GM12878 (cell line): ENCODE results near the gene SNX8. TPM values are rescaled to one million over a fixed set of nuclear protein-coding genes. Genes with fewer than 3 reads are reported as not detected.

Experiments
- ATAC-seq: fragments of 200-7000 bp; cut with Tn5 transposase; 3 replicates; pipeline ENCODE4 v1.9.1; 2020; ENCODE audit warnings: mild to moderate bottlenecking, moderate library complexity
- BruUV-seq: library from RNA; stranded (reverse); fragments of 400-500 nt; replicated peaks from 2 replicates; lab custom pipeline; 2021; lab: Mats Ljungman, UMichigan
- CTCF ChIA-PET: fragments of 300-600 bp; sonication (Branson Sonifier 250); formaldehyde crosslinking; extraction: SDS; loops from one replicate; lab custom pipeline; 2021; ENCODE audit warnings: inconsistent platforms; lab: Yijun Ruan, JAX
- POLR2A ChIA-PET: fragments of 350-600 bp; formaldehyde crosslinking; extraction: SDS; loops from one replicate; lab custom pipeline; 2021; ENCODE audit warnings: inconsistent platforms; lab: Charles Lee
- RAD21 ChIA-PET: fragments of 300-600 bp; sonication (Branson Sonifier 250); formaldehyde crosslinking; loops from one replicate; lab custom pipeline; 2023; ENCODE audit warnings: antibody characterized with exemption; ENCODE audit not compliant: unreplicated experiment; lab: Charles Lee
- SMC1A ChIA-PET: fragments of 300-600 bp; sonication (Branson Sonifier 250); formaldehyde crosslinking; loops from one replicate; lab custom pipeline; 2023; ENCODE audit not compliant: unreplicated experiment, uncharacterized antibody; lab: Charles Lee
- DNase-seq: peaks from one replicate; pipeline ENCODE4 v3.0.0-alpha.2; 2011; ENCODE audit warnings: low read depth, low spot score
- FAIRE-seq: peaks from 3 replicates; lab custom pipeline; 2011; peaks lifted over from hg19 to GRCh38; lab: Jason Lieb, UNC
- H2AFZ ChIP-seq: 2 replicates; pipeline ENCODE4 v1.6.0; 2011; ENCODE audit warnings: low read depth, low read length, control low read depth; ENCODE audit not compliant: control insufficient read depth
- H3K27ac ChIP-seq: 2 replicates; pipeline ENCODE4 v1.5.1; 2011; ENCODE audit warnings: control low read depth; ENCODE audit not compliant: control insufficient read depth, insufficient read depth
- H3K27me3 ChIP-seq, 2 experiments: replicated peaks in 1 of 2; 2 replicates each; pipeline versions ENCODE4 v1.6.0 to v1.6.1; 2011; ENCODE audit warnings: low read length in 1 of 2; ENCODE audit not compliant: control insufficient read depth in 2 of 2, insufficient read depth in 2 of 2
- H3K36me3 ChIP-seq, 2 experiments: 2 replicates each; pipeline ENCODE4 v1.5.1; 2011; ENCODE audit warnings: low read length in 1 of 2; ENCODE audit not compliant: control insufficient read depth in 2 of 2, insufficient read depth in 2 of 2
- H3K4me1 ChIP-seq: 2 replicates; pipeline ENCODE4 v1.6.1; 2011; ENCODE audit warnings: mild to moderate bottlenecking, low read length, moderate library complexity, mixed read lengths; ENCODE audit not compliant: control insufficient read depth, insufficient read depth
- H3K4me2 ChIP-seq: 2 replicates; pipeline ENCODE4 v1.6.0; 2011; ENCODE audit warnings: control low read depth; ENCODE audit not compliant: control insufficient read depth, insufficient read depth
- H3K4me3 ChIP-seq: fragments of 200-600 bp; sonication (generic); 2 replicates; pipeline ENCODE4 v1.5.1; 2016
- H3K79me2 ChIP-seq: 2 replicates; pipeline ENCODE4 v1.6.0; 2011; ENCODE audit warnings: low read length; ENCODE audit not compliant: control insufficient read depth, insufficient read depth
- H3K9ac ChIP-seq: 2 replicates; pipeline ENCODE4 v1.8.0; 2011; ENCODE audit warnings: low read length, control low read depth, mixed read lengths; ENCODE audit not compliant: control insufficient read depth, insufficient read depth
- H3K9me3 ChIP-seq: replicated peaks from 3 replicates; pipeline ENCODE4 v1.5.1; 2011; ENCODE audit warnings: mild to moderate bottlenecking, low read length; ENCODE audit not compliant: control insufficient read depth, insufficient read depth
- H4K20me1 ChIP-seq: 2 replicates; pipeline ENCODE4 v1.6.0; 2011; ENCODE audit not compliant: control insufficient read depth, insufficient read depth
- BCL3 ChIP-seq: IDR thresholded peaks from 2 replicates; pipeline ENCODE4 v1.6.1; 2011; ENCODE audit warnings: borderline replicate concordance, low read depth, mild to moderate bottlenecking, moderate library complexity, low read length; ENCODE audit not compliant: insufficient read depth, poor library complexity, severe bottlenecking
- CEBPZ ChIP-seq: fragments of 150-350 bp; IDR thresholded peaks from 2 replicates; pipeline ENCODE4 v1.6.1; 2016; ENCODE audit warnings: low read depth, low read length
- CTCF ChIP-seq, 3 experiments: IDR thresholded peaks in 2 of 3; conservative IDR thresholded peaks in 1 of 3; 2 replicates each; pipeline ENCODE4 v1.5.1; 2011; ENCODE audit warnings: low read depth in 3 of 3, low read length in 3 of 3, mild to moderate bottlenecking in 3 of 3, control low read depth in 2 of 3, moderate library complexity in 2 of 3, inconsistent platforms in 1 of 3, mixed read lengths in 1 of 3; ENCODE audit not compliant: control insufficient read depth in 2 of 3, insufficient read depth in 1 of 3; ENCODE audit errors: extremely low read depth in 1 of 3
- NFYA ChIP-seq: IDR thresholded peaks from 2 replicates; pipeline ENCODE4 v1.6.1; 2011; ENCODE audit warnings: low read depth, mild to moderate bottlenecking, low read length, improper control_type of control experiment, borderline replicate concordance
- RCOR1 ChIP-seq: conservative IDR thresholded peaks from 2 replicates; pipeline ENCODE4 v1.6.1; 2012; ENCODE audit warnings: low read depth, low read length, improper control_type of control experiment
- WGBS: methylation state at CpG from one replicate; pipeline ENCODE4 v1.1.6; 2016; ENCODE audit warnings: low lambda C conversion rate; ENCODE audit not compliant: insufficient replicate concordance, insufficient coverage; ENCODE audit errors: missing lambda C conversion rate; 5-methylcytosine and 5-hydroxymethylcytosine counted together
- in situ Hi-C: fragments of 300-500 bp; cut with MboI; formaldehyde crosslinking; loops from 9 replicates; pipeline ENCODE4 v1.14.3; 2018; ENCODE audit warnings: mixed read lengths
- intact Hi-C: fragments of 100-400 bp; cut with micrococcal nuclease; formaldehyde crosslinking; loops from one replicate; pipeline ENCODE4 v1.14.2; 2022; ENCODE audit not compliant: unreplicated experiment
- polyA plus RNA-seq, 11 experiments: library from polyadenylated mRNA; depleted of rRNA in 4 of 11; unstranded in 6 of 11; stranded (reverse) in 5 of 11; fragments of >200 nt; fragmentation: Nextera tagmentation in 4 of 11; fragmentation: Illumina TruSeq in 1 of 11; extraction: Ambion mirVana in 4 of 11; extraction: Trizol in 1 of 11; gene quantifications; 1 replicate in 1 of 11; 2 replicates in 10 of 11; pipeline versions ENCODE4 v1.2.1 to v1.2.3, GENCODE V29; 2011 to 2016; ENCODE audit warnings: inconsistent platforms in 2 of 11, missing spikeins in 2 of 11, low read depth in 1 of 11
- total RNA-seq, 4 experiments: library from RNA; depleted of rRNA in 3 of 4; stranded (reverse); fragments of >200 nt in 3 of 4; fragmentation: Illumina TruSeq in 1 of 4; extraction: Trizol in 1 of 4; gene quantifications; 2 replicates each; pipeline versions ENCODE4 v1.2.1 to v1.2.3, GENCODE V29; 2013 to 2021

SNX8 gene
- total and polyA plus RNA-seq, 10 of the 15 experiments (the other 5 are each of a cell fraction or from before 2014, with no cell fraction given) = 6.4 to 210 (median 97.6) TPM

- peaks cover 30% of the 10 kb centered on the region for H3K4me1 ChIP-seq
- H2AFZ ChIP-seq = no peak overlapping the region
- no peak overlapping the region for H3K9ac ChIP-seq
- no peaks in the 10 kb centered on the region; the same call in 2 of the 3 replicates for H3K9me3 ChIP-seq
- ATAC-seq (no peak; the same call in 2 of the 3 replicates), FAIRE-seq (no peak), DNase-seq (no peak)
- WGBS = 93% methylated on average over 21 of the region's 24 CpGs
- no peak overlapping the region for H3K4me3 ChIP-seq
- H3K27ac ChIP-seq = no peak overlapping the region
- RAD21 ChIA-PET = interaction anchor here (1.2 kb wide), 1 partner anchor 10 kb away, joined by 3 read pairs; the partner anchor contains the start of genes MRM2 and NUDT1
- H3K36me3 ChIP-seq = peaks cover 8 to 31% of the 10 kb centered on the region in 2 experiments; a peak in 3 of 4 replicates
- no peak overlapping the region for H3K4me2 ChIP-seq
- CTCF ChIA-PET = no interaction called here
- no peaks in the 10 kb centered on the region for H3K27me3 ChIP-seq
- no peaks in the 10 kb centered on the region; the same call in 1 of the 2 replicates for H3K79me2 ChIP-seq
- in situ Hi-C loops = no loop called here
- no TSS peak for BruUV-seq
- SMC1A ChIA-PET = no interaction called here
- TF ChIP-seq NFYA = no peak
- TF ChIP-seq RCOR1 = no peak
- TF ChIP-seq CTCF (IDR thresholded peaks at IDR 0.05 in 2 of 3, conservative IDR thresholded peaks at IDR 0.05 in 1 of 3; ENCODE audit: control insufficient read depth in 2 of 3, extremely low read depth in 1 of 3, insufficient read depth in 1 of 3, low read depth in 3 of 3, low read length in 3 of 3) = no peak
- TF ChIP-seq CEBPZ = no peak
- TF ChIP-seq BCL3 = no peak
- POLR2A ChIA-PET = interaction anchor here (0.5 kb wide), 1 partner anchor 27 kb away, joined by 5 read pairs; no protein-coding TSS in a partner anchor
- intact Hi-C loops = no loop called here
- no peaks in the 10 kb centered on the region for H4K20me1 ChIP-seq
Measured at GRCh38 chr7:2251841-2252771, 62.1 kb downstream of the SNX8 start.
